ENCODE measurements around the gene TFEB. TPM values are rescaled to one million over a fixed set of nuclear protein-coding genes. Genes with fewer than 3 reads are reported as not detected.

Gene TFEB
- total RNA-seq, 4 donors from 2014 or later: 24.2 to 46.7 (median 33.1) TPM

DNA sequence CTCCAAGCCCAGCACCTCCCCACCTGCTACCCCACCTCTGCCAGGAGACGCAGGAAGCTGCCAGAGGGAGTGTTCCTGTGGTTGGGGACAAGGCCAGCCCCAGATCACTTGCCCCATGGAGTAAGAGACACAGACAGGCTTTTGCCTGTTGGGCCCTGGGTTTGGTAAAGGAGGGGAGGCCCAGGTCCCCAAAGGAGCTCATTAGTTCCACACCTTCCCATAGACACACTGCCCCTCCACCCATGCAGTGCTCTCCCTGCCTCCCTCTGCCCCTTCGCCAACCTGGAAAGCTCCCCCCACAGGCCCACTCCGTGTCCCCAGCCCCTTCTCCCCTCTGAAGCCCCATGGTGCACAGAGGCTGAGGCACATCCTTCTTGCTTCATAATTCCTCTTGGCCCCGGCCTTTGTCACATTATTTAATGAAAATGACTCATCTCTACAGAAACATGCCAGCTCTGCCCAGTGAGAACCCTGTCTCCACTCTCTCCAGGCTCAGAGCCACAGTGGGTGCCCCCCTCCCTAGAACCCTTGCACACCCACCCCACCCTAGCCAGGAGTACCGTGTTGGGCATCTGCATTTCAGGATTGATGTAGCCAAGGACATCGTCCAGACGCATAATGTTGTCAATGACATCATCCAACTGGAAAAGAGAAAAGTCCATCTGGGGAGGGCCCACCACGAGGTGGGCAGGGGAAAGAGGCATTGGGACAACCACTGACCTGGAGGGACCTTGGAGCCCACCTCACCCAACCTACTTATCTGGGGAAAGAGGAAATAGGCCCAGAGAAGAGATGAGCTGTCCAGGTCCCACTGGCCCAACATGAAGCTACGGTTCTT lies 46.0 kb downstream of the TFEB start:
- no peak for TF ChIP-seq EP300 (IDR thresholded peaks at IDR 0.05)
- no peak for TF ChIP-seq POLR2A (IDR thresholded peaks at IDR 0.05; ENCODE audit: low read depth)
- TF ChIP-seq, protein P1, sequence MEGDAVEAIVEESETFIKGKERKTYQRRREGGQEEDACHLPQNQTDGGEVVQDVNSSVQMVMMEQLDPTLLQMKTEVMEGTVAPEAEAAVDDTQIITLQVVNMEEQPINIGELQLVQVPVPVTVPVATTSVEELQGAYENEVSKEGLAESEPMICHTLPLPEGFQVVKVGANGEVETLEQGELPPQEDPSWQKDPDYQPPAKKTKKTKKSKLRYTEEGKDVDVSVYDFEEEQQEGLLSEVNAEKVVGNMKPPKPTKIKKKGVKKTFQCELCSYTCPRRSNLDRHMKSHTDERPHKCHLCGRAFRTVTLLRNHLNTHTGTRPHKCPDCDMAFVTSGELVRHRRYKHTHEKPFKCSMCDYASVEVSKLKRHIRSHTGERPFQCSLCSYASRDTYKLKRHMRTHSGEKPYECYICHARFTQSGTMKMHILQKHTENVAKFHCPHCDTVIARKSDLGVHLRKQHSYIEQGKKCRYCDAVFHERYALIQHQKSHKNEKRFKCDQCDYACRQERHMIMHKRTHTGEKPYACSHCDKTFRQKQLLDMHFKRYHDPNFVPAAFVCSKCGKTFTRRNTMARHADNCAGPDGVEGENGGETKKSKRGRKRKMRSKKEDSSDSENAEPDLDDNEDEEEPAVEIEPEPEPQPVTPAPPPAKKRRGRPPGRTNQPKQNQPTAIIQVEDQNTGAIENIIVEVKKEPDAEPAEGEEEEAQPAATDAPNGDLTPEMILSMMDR (IDR thresholded peaks at IDR 0.05): no peak
- no peak for TF ChIP-seq POLR2AphosphoS5 (IDR thresholded peaks at IDR 0.05)
- Histone ChIP-seq H3K36me3 (peaks cover 39 to 70% (median 65%) of the 10 kb centered on the region in 4 donors), H3K9me3 (no peaks in the 10 kb centered on the region), H3K4me3 (no peak overlapping the region), H3K4me1 (peaks cover 15 to 37% (median 22%) of the 10 kb centered on the region in 4 donors), H3K27me3 (no peaks in the 10 kb centered on the region), H3K27ac (replicated peaks in 1 of 4) (no peak overlapping the region)
- no peak for DNase-seq (ENCODE audit: extremely low spot score)
- 70% methylated on average over 7 of the region's 9 CpGs for WGBS
- intact Hi-C loops (cut with DNase I): loop anchor here (10.0 kb wide), 2 partner anchors 225 to 265 kb away; no protein-coding TSS in a partner anchor

DNA sequence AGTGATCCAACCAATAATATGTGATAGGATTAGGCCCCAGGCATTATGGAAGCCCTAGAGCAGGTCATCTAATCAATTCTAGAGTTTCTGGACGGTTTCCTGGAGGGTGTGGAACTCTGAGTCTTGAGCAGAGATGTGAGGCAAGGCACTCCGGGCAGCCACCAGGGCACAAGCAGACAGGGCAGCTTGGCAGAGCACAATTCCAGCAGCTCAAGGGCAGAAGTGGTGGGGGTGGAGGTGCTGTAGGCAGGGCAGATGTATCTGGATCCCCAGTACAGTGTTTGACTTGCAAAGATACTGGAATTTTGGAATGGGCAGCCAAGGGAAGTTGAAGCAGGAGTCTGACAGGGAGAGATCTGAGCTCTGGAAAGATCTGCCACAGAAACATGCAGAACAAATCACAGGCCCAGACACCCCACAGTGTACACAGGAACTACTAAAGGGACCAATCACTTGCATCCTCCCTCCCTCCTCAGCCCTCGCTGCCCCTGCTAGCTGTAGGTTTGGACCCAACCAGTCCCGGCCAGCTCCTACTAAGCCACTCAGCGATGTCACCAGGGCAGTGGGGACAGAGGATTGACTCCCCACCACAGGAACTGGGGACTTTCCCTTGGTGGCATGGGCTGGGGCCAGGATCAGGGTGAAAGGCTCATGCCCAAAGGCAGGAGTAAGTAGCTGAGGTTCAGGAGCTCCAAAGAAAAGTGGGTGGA lies 47.0 kb downstream of the TFEB start:
- WGBS: 75% methylated on average over 5 of the region's 5 CpGs
- H3K9me3 ChIP-seq: no peaks in the 10 kb centered on the region
- TF ChIP-seq, protein P1 (IDR thresholded peaks at IDR 0.05): no peak
- no peak for TF ChIP-seq POLR2AphosphoS5 (IDR thresholded peaks at IDR 0.05)
- TF ChIP-seq EP300 (IDR thresholded peaks at IDR 0.05): no peak
- TF ChIP-seq POLR2A (IDR thresholded peaks at IDR 0.05; ENCODE audit: low read depth): no peak
- no peak for DNase-seq (ENCODE audit: extremely low spot score)
- no peak overlapping the region for H3K27ac ChIP-seq (replicated peaks in 1 of 4)
- intact Hi-C loops (cut with DNase I): loop anchor here (10.0 kb wide), 2 partner anchors 224 to 264 kb away; no protein-coding TSS in a partner anchor
- no peak overlapping the region for H3K4me3 ChIP-seq
- peaks cover 11 to 35% (median 19%) of the 10 kb centered on the region in 4 donors for H3K4me1 ChIP-seq
- no peaks in the 10 kb centered on the region for H3K27me3 ChIP-seq
- peaks cover 39 to 75% (median 69%) of the 10 kb centered on the region in 4 donors for H3K36me3 ChIP-seq

DNA sequence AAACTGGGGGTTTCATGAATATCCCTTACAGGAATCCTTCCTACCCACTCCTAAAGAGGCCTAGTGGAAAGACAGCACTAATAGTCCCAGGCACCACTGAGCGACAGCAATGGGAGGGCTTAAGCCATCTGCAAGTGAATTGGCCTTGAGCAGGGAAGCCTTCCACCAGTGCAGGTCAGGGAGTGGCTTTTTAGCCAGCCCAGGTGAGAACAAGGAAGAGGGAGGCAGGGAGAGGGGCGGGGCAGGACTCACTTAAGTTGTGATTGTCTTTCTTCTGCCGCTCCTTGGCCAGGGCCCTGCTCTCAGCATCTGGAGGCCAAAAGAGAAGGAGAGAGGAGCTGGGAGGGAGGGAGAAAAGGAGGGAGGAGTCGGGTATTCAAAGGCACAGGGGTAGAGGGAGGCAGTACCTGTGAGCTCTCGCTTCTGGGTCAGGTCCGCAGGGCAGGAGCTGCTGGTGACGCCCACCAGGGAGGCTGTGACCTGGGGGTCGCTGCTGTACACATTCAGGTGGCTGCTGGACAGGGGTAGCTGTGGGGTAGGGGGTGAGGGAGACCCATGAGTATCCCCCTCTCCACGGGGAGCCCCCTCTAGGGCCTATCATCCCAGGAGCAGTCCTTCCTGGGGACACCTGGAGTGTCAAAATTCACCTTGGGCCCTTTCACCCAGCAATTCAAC lies 47.8 kb downstream of the TFEB start:
- WGBS: 85% methylated on average over 7 of the region's 9 CpGs
- H3K27ac ChIP-seq (replicated peaks in 1 of 4): no peak overlapping the region
- TF ChIP-seq, protein P1 (IDR thresholded peaks at IDR 0.05): no peak
- TF ChIP-seq POLR2AphosphoS5 (IDR thresholded peaks at IDR 0.05) (no peak), POLR2A (IDR thresholded peaks at IDR 0.05; ENCODE audit: low read depth) (no peak), EP300 (IDR thresholded peaks at IDR 0.05) (no peak)
- peaks cover 13 to 35% (median 21%) of the 10 kb centered on the region in 4 donors for H3K4me1 ChIP-seq
- no peak for DNase-seq (ENCODE audit: extremely low spot score)
- no peaks in the 10 kb centered on the region for H3K27me3 ChIP-seq
- no peak overlapping the region for H3K4me3 ChIP-seq
- H3K36me3 ChIP-seq: peaks cover 39 to 75% (median 69%) of the 10 kb centered on the region in 4 donors
- no peaks in the 10 kb centered on the region for H3K9me3 ChIP-seq
- intact Hi-C loops (cut with DNase I): loop anchor here (10.0 kb wide), 2 partner anchors 223 to 263 kb away; no protein-coding TSS in a partner anchor

DNA sequence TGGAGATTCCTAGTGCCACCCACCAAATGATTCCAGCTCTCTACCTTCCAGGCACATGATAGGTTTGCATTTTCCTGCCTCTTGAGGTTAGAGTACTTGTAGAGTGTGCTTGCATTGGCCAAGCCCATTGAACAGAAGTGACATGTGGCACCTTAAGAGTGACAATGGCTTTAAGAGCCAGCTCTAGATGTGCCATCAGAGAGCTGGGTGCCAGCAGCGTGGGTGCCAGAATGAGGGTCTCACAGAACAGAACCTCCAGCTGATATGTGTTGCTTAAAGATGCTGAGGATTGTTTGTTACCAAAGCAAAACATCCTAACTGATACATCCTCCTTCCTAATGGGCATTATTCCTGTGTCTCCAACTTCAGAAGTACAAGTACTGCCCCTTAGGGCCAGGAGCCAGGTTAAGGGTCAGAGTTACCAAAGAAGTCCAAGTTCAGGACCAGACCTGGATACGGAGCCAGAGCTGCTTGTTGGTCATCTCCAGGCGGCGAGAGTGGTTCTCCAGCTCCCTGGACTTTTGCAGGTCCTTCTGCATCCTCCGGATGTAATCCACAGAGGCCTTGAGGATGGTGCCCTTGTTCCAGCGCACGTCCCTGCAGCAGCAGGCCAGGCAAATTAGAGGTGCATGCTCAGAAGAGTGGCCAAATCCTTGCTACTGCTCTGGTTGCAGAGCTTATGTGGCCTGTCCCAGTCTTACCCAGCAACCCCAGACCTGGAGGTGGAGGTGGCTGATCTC lies 49.6 kb downstream of the TFEB start:
- no peak for TF ChIP-seq POLR2AphosphoS5 (IDR thresholded peaks at IDR 0.05)
- TF ChIP-seq, protein P1 (IDR thresholded peaks at IDR 0.05): no peak
- no peak for TF ChIP-seq POLR2A (IDR thresholded peaks at IDR 0.05; ENCODE audit: low read depth)
- no peak for TF ChIP-seq EP300 (IDR thresholded peaks at IDR 0.05)
- Histone ChIP-seq H3K27me3 (no peaks in the 10 kb centered on the region), H3K4me1 (peaks cover 22 to 38% (median 28%) of the 10 kb centered on the region in 4 donors), H3K4me3 (no peak overlapping the region), H3K9me3 (no peaks in the 10 kb centered on the region), H3K36me3 (peaks cover 36 to 68% (median 65%) of the 10 kb centered on the region in 4 donors), H3K27ac (replicated peaks in 1 of 4) (no peak overlapping the region)
- DNase-seq (ENCODE audit: extremely low spot score): no peak
- WGBS: 100% methylated on average over 1 of the region's 7 CpGs
- intact Hi-C loops (cut with DNase I): loop anchor here (10.0 kb wide), 2 partner anchors 221 to 261 kb away; no protein-coding TSS in a partner anchor

All from esophagus muscularis mucosa (tissue), 4 donors.